Right atrium auricular region (tissue), 2 donors: ENCODE measurements around the gene C17orf113. TPM values are rescaled to one million over a fixed set of nuclear protein-coding genes. Genes with fewer than 3 reads are reported as not detected.

Experiments
- DNase-seq: peaks from one replicate; pipeline ENCODE4 v3.0.0-alpha.2; 2019; ENCODE audit warnings: low spot score
- H3K27ac ChIP-seq, 2 donors: fragments of 200-600 bp; sonication (generic); 1 replicate in 1 of 2; 2 replicates in 1 of 2; pipeline ENCODE4 v1.5.1; 2016 to 2019
- H3K27me3 ChIP-seq, 2 donors: fragments of 200-600 bp; sonication (generic); one replicate each; pipeline versions ENCODE4 v1.5.1 to v1.6.0; 2017 to 2019
- H3K36me3 ChIP-seq: fragments of 200-600 bp; sonication (generic); one replicate; pipeline ENCODE4 v1.5.1; 2016
- H3K4me1 ChIP-seq, 2 donors: fragments of 200-600 bp; sonication (generic); one replicate each; pipeline versions ENCODE4 v1.5.1 to v1.6.0; 2017 to 2019
- H3K4me3 ChIP-seq, 2 donors: fragments of 200-600 bp; sonication (generic); 1 replicate in 1 of 2; 2 replicates in 1 of 2; pipeline ENCODE4 v1.5.1; 2017 to 2019; ENCODE audit warnings: mild to moderate bottlenecking in 1 of 2, moderate library complexity in 1 of 2
- H3K9me3 ChIP-seq, 2 donors: fragments of 200-600 bp; sonication (generic); one replicate each; pipeline ENCODE4 v1.5.1; 2019
- CTCF ChIP-seq, 2 donors: fragments of 200-600 bp; sonication (generic); IDR thresholded peaks; one replicate each; pipeline ENCODE4 v1.5.1; 2019; ENCODE audit warnings: antibody characterized with exemption in 2 of 2
- total RNA-seq, 2 donors: library from RNA; depleted of rRNA; stranded (reverse); fragments of >200 nt; gene quantifications; one replicate each; pipeline ENCODE4 v1.1.0, GENCODE V29; 2016

Gene C17orf113
- total RNA-seq, 2 donors from 2014 or later: 0.74 to 0.94 TPM

GRCh38 chr17:42027961-42028790, 22.2 kb downstream of the C17orf113 start:
- no peak for DNase-seq
- no peak for TF ChIP-seq CTCF (IDR thresholded peaks at IDR 0.05)
- Histone ChIP-seq H3K36me3 (peaks cover 10% of the 10 kb centered on the region), H3K4me1 (peaks cover 0 to 17% of the 10 kb centered on the region in 2 donors), H3K9me3 (no peaks in the 10 kb centered on the region), H3K27ac (no peak overlapping the region), H3K27me3 (no peaks in the 10 kb centered on the region), H3K4me3 (no peak overlapping the region)

GRCh38 chr17:42027590-42027889, 22.9 kb downstream of the C17orf113 start:
- Histone ChIP-seq H3K27ac (no peak overlapping the region), H3K9me3 (no peaks in the 10 kb centered on the region)
- TF ChIP-seq CTCF (IDR thresholded peaks at IDR 0.05): no peak

GRCh38 chr17:42026857-42027589, 23.4 kb downstream of the C17orf113 start:
- Histone ChIP-seq H3K27ac (no peak overlapping the region), H3K27me3 (no peaks in the 10 kb centered on the region), H3K9me3 (no peaks in the 10 kb centered on the region), H3K4me1 (peaks cover 0 to 17% of the 10 kb centered on the region in 2 donors), H3K4me3 (no peak overlapping the region), H3K36me3 (peaks cover 22% of the 10 kb centered on the region)
- no peak for DNase-seq
- TF ChIP-seq CTCF (IDR thresholded peaks at IDR 0.05): no peak

More at GRCh38 chr17:42027590-42027889, 22.9 kb downstream of the C17orf113 start:
- peaks cover 0 to 17% of the 10 kb centered on the region in 2 donors for H3K4me1 ChIP-seq
- no peak for DNase-seq
- H3K36me3 ChIP-seq: peaks cover 17% of the 10 kb centered on the region
- H3K27me3 ChIP-seq: no peaks in the 10 kb centered on the region
- no peak overlapping the region for H3K4me3 ChIP-seq

- no peaks in the 10 kb centered on the region for H3K27me3 ChIP-seq
- H3K9me3 ChIP-seq: no peaks in the 10 kb centered on the region
- TF ChIP-seq CTCF (IDR thresholded peaks at IDR 0.05): no peak
- no peak for DNase-seq
- H3K4me3 ChIP-seq: no peak overlapping the region
- peaks cover 25% of the 10 kb centered on the region for H3K36me3 ChIP-seq
- no peak overlapping the region for H3K27ac ChIP-seq
- H3K4me1 ChIP-seq: peaks cover 0 to 23% of the 10 kb centered on the region in 2 donors
Measured at GRCh38 chr17:42025936-42026335, 24.5 kb downstream of the C17orf113 start.

- Histone ChIP-seq H3K9me3 (no peaks in the 10 kb centered on the region), H3K27me3 (no peaks in the 10 kb centered on the region), H3K4me3 (no peak overlapping the region), H3K4me1 (peaks cover 0 to 29% of the 10 kb centered on the region in 2 donors), H3K27ac (peak overlapping the region; percentile 32 to 63), H3K36me3 (peaks cover 25% of the 10 kb centered on the region)
- TF ChIP-seq CTCF (IDR thresholded peaks at IDR 0.05): peak; percentile 2 to 18
- DNase-seq: no peak
Measured at GRCh38 chr17:42025191-42025579, 25.2 kb downstream of the C17orf113 start.
